ENCODE results near the gene FLAD1. TPM values are rescaled to one million over a fixed set of nuclear protein-coding genes. Genes with fewer than 3 reads are reported as not detected.

Gene FLAD1
- total RNA-seq, 2 donors from 2014 or later, result 28.2 to 46.1 TPM

- no peak for TF ChIP-seq CTCF (IDR thresholded peaks at IDR 0.05)
- no peak overlapping the region for H3K4me3 ChIP-seq
- no peaks in the 10 kb centered on the region for H3K27me3 ChIP-seq
- peak overlapping the region; percentile 80 for H3K27ac ChIP-seq
- H3K9me3 ChIP-seq, result no peaks in the 10 kb centered on the region
- intact Hi-C loops (cut with DNase I), result no loop called here
- peak overlapping the region in 1 of 2 donors; percentile 86 for H3K9ac ChIP-seq (ENCODE audit: low read depth in 2 of 2, low read length in 2 of 2)
- H3K4me1 ChIP-seq, result peaks cover 45% of the 10 kb centered on the region
- H3K36me3 ChIP-seq, result peaks cover 13% of the 10 kb centered on the region
- DNase-seq, result no peak
Measured at GRCh38 chr1:155015527-155016230, 32.5 kb downstream of the FLAD1 start.

GRCh38 chr1:155016231-155016831, 33.2 kb downstream of the FLAD1 start:
- no peak for TF ChIP-seq CTCF (IDR thresholded peaks at IDR 0.05)
- Histone ChIP-seq H3K9me3 (no peaks in the 10 kb centered on the region), H3K4me3 (peak overlapping the region; percentile 37), H3K36me3 (peaks cover 13% of the 10 kb centered on the region), H3K27me3 (no peaks in the 10 kb centered on the region), H3K9ac (ENCODE audit: low read depth in 2 of 2, low read length in 2 of 2) (peak overlapping the region in 1 of 2 donors; percentile 86), H3K27ac (peak overlapping the region; percentile 80), H3K4me1 (peaks cover 40% of the 10 kb centered on the region)
- intact Hi-C loops (cut with DNase I), result no loop called here
- DNase-seq, result peak; percentile 43

GRCh38 chr1:155017041-155017945, 34.1 kb downstream of the FLAD1 start:
- Histone ChIP-seq H3K36me3 (peaks cover 13% of the 10 kb centered on the region), H3K9ac (ENCODE audit: low read depth in 2 of 2, low read length in 2 of 2) (peak overlapping the region; percentile 83 to 86), H3K27ac (peak overlapping the region; percentile 80), H3K9me3 (no peaks in the 10 kb centered on the region), H3K4me3 (peak overlapping the region; percentile 37), H3K27me3 (no peaks in the 10 kb centered on the region), H3K4me1 (peaks cover 31% of the 10 kb centered on the region)
- peak; percentile 99 for TF ChIP-seq CTCF (IDR thresholded peaks at IDR 0.05)
- peak; percentile 96 for DNase-seq
- intact Hi-C loops (cut with DNase I), result no loop called here

- H3K27ac ChIP-seq, result peak overlapping the region; percentile 80
- H3K4me3 ChIP-seq, result peak overlapping the region; percentile 37
- no peaks in the 10 kb centered on the region for H3K27me3 ChIP-seq
- peaks cover 25% of the 10 kb centered on the region for H3K4me1 ChIP-seq
- no peak for DNase-seq
- peaks cover 13% of the 10 kb centered on the region for H3K36me3 ChIP-seq
- no peak for TF ChIP-seq CTCF (IDR thresholded peaks at IDR 0.05)
- no peaks in the 10 kb centered on the region for H3K9me3 ChIP-seq
- intact Hi-C loops (cut with DNase I), result no loop called here
- peak overlapping the region; percentile 83 to 86 for H3K9ac ChIP-seq (ENCODE audit: low read depth in 2 of 2, low read length in 2 of 2)
Measured at GRCh38 chr1:155017946-155018316, 34.8 kb downstream of the FLAD1 start.

GRCh38 chr1:155018617-155019348, 35.6 kb downstream of the FLAD1 start:
- no peak overlapping the region for H3K4me3 ChIP-seq
- H3K27me3 ChIP-seq, result no peaks in the 10 kb centered on the region
- peak overlapping the region in 1 of 2 donors; percentile 2 for H3K9ac ChIP-seq (ENCODE audit: low read depth in 2 of 2, low read length in 2 of 2)
- no peak for DNase-seq
- peaks cover 13% of the 10 kb centered on the region for H3K36me3 ChIP-seq
- H3K9me3 ChIP-seq, result no peaks in the 10 kb centered on the region
- H3K4me1 ChIP-seq, result peaks cover 16% of the 10 kb centered on the region
- no peak for TF ChIP-seq CTCF (IDR thresholded peaks at IDR 0.05)
- intact Hi-C loops (cut with DNase I), result no loop called here
- H3K27ac ChIP-seq, result no peak overlapping the region
